BJ (cell line): ENCODE data around the gene SDHA. TPM values are rescaled to one million over a fixed set of nuclear protein-coding genes. Genes with fewer than 3 reads are reported as not detected.
"Not testable (repeated sequence)": the region's sequence is repeated elsewhere in the genome, so short reads cannot be mapped to it uniquely, and the experiment has no call there.

Experiments used
- CTCF ChIA-PET: fragments of 350-600 bp; formaldehyde crosslinking; extraction: SDS; loops from one replicate; lab custom pipeline; 2021; ENCODE audit warnings: antibody characterized with exemption, inconsistent platforms; lab: Yijun Ruan, JAX
- POLR2A ChIA-PET: fragments of 300-600 bp; sonication (Branson Sonifier 250); formaldehyde crosslinking; extraction: SDS; loops from one replicate; lab custom pipeline; 2021; ENCODE audit warnings: antibody characterized with exemption; lab: Charles Lee
- DNase-seq: peaks from one replicate; pipeline ENCODE4 v3.0.0-alpha.2; 2011; ENCODE audit warnings: low read depth
- H3K27me3 ChIP-seq: 2 replicates; pipeline ENCODE4 v1.6.0; 2011; ENCODE audit warnings: low read length; ENCODE audit not compliant: control insufficient read depth, insufficient read depth
- H3K36me3 ChIP-seq: 2 replicates; pipeline ENCODE4 v1.5.1; 2011; ENCODE audit warnings: low read length; ENCODE audit not compliant: control insufficient read depth, insufficient read depth
- H3K4me3 ChIP-seq: 2 replicates; pipeline ENCODE4 v1.5.1; 2011; ENCODE audit warnings: low read depth, mild to moderate bottlenecking, control low read depth, low read length
- polyA minus RNA-seq: library from RNA; depleted of rRNA, polyadenylated mRNA; stranded (reverse); fragments of >200 nt; gene quantifications from 2 replicates; pipeline ENCODE4 v1.2.3, GENCODE V29; 2011; rRNA and poly(A)+ RNA removed
- polyA plus RNA-seq: library from polyadenylated mRNA; depleted of rRNA; stranded (reverse); fragments of >200 nt; gene quantifications from 2 replicates; pipeline ENCODE4 v1.2.3, GENCODE V29; 2011; rRNA removed
- TF ChIP-seq, protein P1 (sequence below): IDR thresholded peaks from 2 replicates; pipeline ENCODE4 v1.5.1; 2011; ENCODE audit warnings: low read depth, mild to moderate bottlenecking, control low read depth, inconsistent platforms, low read length, moderate library complexity; ENCODE audit not compliant: insufficient read depth

SDHA gene
- polyA plus RNA-seq: 74.9 and 112 TPM in 2 replicates
- polyA minus RNA-seq: 94.7 and 147 TPM in 2 replicates

DNA sequence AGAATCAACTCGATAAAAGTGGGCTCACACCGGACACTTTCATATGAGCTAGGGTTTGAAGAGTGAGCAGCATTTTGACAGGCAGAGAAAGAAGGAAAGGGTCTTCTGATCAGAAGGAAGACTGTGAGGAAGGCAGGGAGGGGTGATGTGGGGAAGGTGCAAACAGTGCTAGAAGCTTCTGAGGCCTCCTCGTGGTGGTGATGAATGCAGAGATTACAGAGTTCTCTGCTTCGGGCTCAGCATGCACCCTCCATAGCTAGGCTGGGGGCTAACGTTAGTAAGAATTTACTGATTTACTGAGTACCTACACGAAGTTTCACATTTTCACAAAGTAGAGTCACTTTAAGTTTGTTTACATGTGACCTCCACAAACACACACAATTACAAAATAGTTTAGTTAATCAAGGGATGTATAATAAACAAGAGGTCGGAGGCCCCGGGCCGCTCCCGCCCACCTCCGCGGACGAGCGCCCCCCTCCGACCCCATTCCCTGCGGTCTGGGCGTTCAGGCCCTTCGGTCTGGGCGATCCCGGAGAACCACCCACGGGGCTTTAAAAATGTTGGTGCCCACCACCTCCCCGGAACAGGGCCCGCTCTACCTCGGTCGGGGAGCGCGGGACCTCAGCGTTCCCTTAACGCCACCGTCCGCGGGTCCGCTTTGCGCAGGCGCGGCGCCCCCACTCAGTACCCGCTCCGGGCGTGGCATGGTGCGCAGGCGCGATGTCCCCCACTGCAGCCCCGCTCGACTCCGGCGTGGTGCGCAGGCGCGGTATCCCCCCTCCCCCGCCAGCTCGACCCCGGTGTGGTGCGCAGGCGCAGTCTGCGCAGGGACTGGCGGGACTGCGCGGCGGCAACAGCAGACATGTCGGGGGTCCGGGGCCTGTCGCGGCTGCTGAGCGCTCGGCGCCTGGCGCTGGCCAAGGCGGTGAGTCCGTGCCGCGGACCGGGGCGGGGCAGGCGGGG, at the start of gene SDHA, which contains the start of gene CCDC127:
TSS of gene SDHA (plus strand) at position 827 of the 963 bp plus-strand sequence. CDS start at position 863, 36 bp downstream.
TSS of gene CCDC127 (minus strand) at position 660 of the 963 bp plus-strand sequence. CDS start 1,304 bp downstream, outside the sequence.
- TF ChIP-seq, protein P1, sequence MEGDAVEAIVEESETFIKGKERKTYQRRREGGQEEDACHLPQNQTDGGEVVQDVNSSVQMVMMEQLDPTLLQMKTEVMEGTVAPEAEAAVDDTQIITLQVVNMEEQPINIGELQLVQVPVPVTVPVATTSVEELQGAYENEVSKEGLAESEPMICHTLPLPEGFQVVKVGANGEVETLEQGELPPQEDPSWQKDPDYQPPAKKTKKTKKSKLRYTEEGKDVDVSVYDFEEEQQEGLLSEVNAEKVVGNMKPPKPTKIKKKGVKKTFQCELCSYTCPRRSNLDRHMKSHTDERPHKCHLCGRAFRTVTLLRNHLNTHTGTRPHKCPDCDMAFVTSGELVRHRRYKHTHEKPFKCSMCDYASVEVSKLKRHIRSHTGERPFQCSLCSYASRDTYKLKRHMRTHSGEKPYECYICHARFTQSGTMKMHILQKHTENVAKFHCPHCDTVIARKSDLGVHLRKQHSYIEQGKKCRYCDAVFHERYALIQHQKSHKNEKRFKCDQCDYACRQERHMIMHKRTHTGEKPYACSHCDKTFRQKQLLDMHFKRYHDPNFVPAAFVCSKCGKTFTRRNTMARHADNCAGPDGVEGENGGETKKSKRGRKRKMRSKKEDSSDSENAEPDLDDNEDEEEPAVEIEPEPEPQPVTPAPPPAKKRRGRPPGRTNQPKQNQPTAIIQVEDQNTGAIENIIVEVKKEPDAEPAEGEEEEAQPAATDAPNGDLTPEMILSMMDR: peak; percentile 57
- H3K36me3 ChIP-seq, H3K27me3 ChIP-seq: not testable (repeated sequence)
- DNase-seq: peak; percentile 47
- H3K4me3 ChIP-seq: peak within 1 kb of the TSS; percentile 96
- POLR2A ChIA-PET: interaction anchor here (0.6 kb wide), 1 partner anchor 48 kb away, joined by 5 read pairs; no protein-coding TSS in a partner anchor
- CTCF ChIA-PET: interaction anchor here (0.6 to 2.7 kb wide), 9 partner anchors 9 to 177 kb away, joined by 3 to 7 read pairs (median 3); no protein-coding TSS in a partner anchor

DNA sequence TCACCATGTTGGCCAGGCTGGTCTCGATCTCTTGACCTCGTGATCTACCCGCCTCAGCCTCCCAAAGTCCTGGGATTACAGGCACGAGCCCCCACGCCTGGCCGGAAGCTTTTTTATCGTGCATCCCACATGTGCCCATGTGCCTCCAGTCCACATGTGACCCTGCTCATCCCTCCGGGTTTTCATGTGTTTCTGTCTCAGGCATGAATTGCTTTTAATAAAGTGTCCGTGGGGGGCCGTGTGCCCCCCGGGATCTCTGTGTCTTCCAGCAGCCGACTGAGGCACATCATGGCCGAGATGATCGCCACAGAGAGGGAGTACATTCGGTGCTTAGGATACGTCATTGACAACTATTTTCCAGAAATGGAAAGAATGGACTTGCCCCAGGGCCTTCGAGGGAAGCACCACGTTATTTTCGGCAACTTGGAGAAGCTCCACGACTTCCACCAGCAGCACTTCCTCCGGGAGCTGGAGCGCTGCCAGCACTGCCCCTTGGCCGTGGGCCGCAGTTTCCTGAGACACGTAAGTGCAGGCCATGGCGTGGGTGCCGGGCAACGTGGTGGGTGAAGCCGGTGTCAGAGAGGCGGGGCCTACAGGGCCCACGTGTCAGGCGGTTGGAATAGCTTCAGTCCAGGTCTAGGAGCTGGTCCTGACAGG, 48.9 kb upstream of the SDHA start:
- peak; percentile 89 for DNase-seq
- TF ChIP-seq, protein P1: no peak
- H3K27me3 ChIP-seq: 0 out of 2 replicates have a peak, but pooled peaks cover 1% of the 10 kb centered on the region
- POLR2A ChIA-PET: interaction anchor here (0.6 to 0.9 kb wide), 3 partner anchors 10 to 788 kb away, joined by 3 to 5 read pairs (median 4); partner anchors contain the start of genes CCDC127 and SDHA
- H3K36me3 ChIP-seq: peaks cover 2% of the 10 kb centered on the region; the same call in 1 of the 2 replicates
- CTCF ChIA-PET: interaction anchor here (0.6 to 3.3 kb wide), 3 partner anchors 19 to 90 kb away, joined by 3 to 18 read pairs (median 3); no protein-coding TSS in a partner anchor
- H3K4me3 ChIP-seq: no peak overlapping the region

DNA sequence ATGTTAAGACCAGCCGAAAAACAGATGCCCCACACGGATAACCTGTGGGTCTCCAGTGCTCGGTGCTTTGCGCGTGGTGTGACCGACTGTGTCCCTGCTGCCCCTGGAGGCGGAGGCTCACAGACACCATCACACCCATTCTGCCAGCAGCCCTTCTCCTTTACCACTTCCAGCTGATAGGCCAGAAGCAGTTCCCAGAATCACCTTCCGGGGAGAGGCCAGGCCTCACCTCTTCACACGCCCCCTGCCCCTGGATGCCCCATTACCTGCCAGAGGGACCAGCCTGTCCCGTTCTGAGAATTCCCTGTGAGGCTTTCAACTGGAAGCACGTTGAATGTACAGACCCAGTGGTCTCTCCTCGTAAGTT, 48.4 kb upstream of the SDHA start:
- POLR2A ChIA-PET: interaction anchor here (0.6 to 0.9 kb wide), 3 partner anchors 11 to 209 kb away, joined by 3 to 5 read pairs (median 4); partner anchors contain the start of genes CCDC127 and SDHA
- 0 out of 2 replicates have a peak, but pooled peaks cover 1% of the 10 kb centered on the region for H3K27me3 ChIP-seq
- H3K4me3 ChIP-seq: no peak overlapping the region
- CTCF ChIA-PET: interaction anchor here (1.0 to 3.3 kb wide), 2 partner anchors 19 to 91 kb away, joined by 3 to 18 read pairs; no protein-coding TSS in a partner anchor
- DNase-seq: no peak
- peaks cover 2% of the 10 kb centered on the region; the same call in 1 of the 2 replicates for H3K36me3 ChIP-seq
- TF ChIP-seq, protein P1: no peak

DNA sequence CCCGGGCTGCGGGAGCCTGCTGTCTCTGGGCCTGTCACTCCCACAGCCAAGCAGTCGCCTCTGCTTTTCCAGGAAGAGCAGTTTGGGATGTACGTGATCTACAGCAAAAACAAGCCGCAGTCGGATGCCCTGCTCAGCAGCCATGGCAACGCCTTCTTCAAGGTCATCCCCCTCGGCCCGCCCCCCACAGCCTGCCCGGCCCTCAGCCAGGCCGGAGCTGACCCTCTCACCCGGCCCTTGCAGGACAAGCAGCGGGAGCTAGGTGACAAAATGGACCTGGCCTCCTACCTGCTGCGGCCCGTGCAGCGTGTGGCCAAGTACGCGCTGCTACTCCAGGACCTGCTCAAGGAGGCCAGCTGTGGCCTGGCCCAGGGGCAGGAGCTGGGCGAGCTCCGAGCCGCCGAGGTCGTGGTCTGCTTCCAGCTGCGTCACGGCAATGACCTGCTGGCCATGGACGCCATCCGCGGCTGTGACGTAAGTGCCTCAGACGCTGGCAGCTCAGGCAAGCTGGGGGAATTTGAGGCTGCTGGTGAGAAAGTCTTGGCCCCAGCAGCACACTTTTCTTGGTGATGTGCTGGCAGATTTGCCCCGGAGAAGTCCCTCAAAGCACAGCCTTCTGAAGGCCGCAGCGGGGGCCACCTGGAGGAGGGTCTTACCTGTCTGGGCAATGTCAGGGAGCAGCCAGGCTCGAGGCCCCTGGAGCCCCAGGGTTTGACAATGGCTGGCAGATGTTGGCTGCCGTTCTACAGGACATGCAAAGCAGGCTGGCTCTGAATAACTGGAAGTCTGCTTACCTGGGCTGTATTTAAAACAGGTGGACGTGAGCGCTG, 46.9 kb upstream of the SDHA start:
- ChIA-PET CTCF (interaction anchor here (1.3 to 3.3 kb wide), 2 partner anchors 17 to 20 kb away, joined by 4 to 18 read pairs; partner anchors contain the start of gene LRRC14B), POLR2A (no interaction called here)
- H3K27me3 ChIP-seq: 0 out of 2 replicates have a peak, but pooled peaks cover 1% of the 10 kb centered on the region
- no peak for DNase-seq
- H3K36me3 ChIP-seq: peaks cover 2% of the 10 kb centered on the region; the same call in 1 of the 2 replicates
- no peak overlapping the region for H3K4me3 ChIP-seq
- TF ChIP-seq, protein P1: no peak
